Measurements from ENCODE around the gene C2orf42.
A peak's percentile ranks its signal among the peaks of the same experiment; 100 is the strongest.
"Not testable (repeated sequence)": the region's sequence is repeated elsewhere in the genome, so short reads cannot be mapped to it uniquely, and the experiment has no call there.

Gene C2orf42

DNA sequence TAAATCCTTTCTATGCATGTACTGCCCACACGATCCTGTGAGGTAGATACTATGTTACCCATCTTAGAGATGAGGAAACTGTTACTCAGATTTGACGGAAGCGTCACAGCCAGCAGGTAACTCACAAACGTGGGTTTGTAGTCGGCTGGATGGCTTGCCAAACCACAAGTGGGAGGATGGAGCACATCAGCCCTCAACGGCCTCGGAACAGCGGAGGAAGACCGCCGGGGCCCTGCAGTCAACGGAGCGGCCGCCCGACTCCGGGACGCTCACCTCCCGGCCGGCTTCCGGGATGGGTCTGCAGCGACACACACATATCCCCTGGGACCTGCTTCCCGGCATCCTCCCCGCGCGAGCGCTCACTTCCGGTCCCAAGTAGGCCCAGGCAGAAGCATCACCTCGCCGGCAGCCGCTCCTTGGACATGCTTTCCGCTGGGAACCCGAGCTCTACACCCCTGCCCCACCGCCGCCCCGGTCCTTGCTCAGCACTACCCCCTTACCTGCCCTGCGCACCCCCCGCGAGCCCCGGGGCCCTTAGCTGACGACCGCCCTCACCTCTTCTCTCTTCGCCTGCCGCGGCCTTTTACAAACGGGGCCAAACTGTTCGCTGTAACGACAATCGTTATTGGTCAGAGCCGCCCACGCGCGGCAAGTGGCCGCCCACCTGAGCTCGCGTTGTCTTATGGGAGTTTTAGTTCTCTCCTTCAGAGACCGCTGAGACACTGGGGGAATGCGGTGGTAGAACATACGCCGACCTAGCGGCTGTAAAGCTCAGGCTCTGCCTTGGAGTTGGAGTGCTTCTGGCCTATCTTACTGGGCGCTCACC lies at the start of gene C2orf42:
TSS of gene C2orf42 (minus strand) at position 602 of the 826 bp plus-strand sequence. CDS start 9,034 bp downstream, outside the sequence.
- DNase-seq (ENCODE audit: low spot score) = peak; percentile 96

DNA sequence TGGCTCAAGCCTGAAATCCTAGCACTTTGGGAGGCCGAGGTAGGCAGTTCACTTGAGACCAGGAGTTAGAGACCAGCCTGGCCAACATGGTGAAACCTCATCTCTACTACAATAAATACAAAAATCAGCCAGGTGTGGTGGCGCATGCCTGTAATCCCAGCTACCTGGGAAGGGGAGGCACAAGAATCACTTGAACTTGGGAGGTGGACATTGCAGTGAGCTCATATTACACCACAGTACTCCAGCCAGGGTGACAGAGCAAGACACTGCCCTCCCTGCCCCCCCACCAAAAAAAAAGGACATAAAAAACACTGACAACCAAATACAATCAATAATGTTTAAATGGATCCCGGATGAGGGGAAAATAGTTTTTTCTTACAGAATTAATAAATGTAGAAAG lies 49.8 kb upstream of the C2orf42 start:
- DNase-seq (ENCODE audit: low spot score) = no peak

DNA sequence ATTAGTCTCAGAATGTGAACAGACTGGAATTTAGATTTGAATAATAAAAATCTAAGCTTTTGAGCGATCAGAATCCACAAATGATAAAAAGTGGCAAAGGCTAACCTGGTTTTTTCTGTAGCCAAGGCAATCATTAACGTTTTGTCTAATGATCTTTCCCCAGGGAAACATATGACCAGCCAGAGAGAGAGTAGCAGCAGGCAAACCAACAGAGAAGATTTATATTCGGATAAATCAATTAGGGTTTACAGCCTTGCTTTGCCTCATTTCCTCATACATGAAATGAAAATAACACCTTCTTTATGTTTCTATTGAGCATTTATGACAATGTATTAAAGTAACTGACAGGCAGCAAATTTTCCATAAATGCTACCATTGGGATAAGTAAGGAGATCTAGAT lies 43.1 kb upstream of the C2orf42 start:
- DNase-seq (ENCODE audit: low spot score) = peak; percentile 13

GRCh38 chr2:70226781-70227180 lies 36.0 kb upstream of the C2orf42 start:
- DNase-seq (ENCODE audit: low spot score) = no peak

DNA sequence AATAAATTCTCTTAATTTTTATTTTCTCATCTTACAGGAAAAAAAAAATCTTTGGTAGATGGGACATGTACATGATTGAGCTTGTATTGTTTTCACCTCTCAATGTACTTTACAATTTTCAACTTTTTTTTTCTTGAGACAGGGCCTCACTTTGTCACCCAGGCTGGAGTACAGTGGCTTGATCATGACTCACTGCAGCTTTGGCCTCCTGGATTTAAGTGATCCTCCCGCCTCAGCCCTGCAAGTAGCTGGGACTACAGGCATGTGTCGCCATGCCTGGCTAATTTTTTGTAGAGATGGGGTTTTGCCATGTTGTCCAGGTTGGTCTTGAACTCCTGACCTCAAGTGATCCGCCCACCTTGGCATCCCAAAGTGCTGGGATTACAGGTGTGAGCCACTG lies 32.5 kb upstream of the C2orf42 start:
- not testable (repeated sequence) for DNase-seq (ENCODE audit: low spot score)

DNA sequence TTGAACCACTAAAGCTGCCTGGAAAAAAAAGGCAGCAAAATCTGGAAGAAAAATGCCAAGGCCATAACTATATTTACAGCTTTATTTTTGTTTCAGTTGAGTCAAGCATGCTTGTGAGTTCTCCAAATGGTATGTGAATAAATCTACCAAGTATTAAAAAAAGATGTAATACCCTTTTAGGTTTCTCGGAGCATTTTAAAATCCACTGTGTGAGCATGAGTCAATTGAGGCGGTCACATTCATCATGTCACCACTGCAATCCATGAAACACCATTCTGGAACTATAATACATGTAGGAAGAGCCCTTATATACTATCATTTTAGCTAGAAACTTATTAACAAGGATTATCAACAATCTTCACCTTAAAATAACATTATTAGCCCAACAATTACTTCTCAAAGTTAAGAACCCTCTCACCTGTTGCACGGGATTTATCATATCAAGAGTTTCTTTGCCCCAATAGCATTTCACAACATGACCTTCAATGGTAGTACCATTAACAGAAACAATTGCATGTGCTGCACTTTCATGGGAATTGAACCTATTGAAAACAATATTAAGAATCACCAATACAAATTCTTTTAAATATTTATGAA lies 24.2 kb upstream of the C2orf42 start:
- DNase-seq (ENCODE audit: low spot score) = no peak

GRCh38 chr2:70214365-70214764 lies 23.5 kb upstream of the C2orf42 start:
- no peak for DNase-seq (ENCODE audit: low spot score)

DNA sequence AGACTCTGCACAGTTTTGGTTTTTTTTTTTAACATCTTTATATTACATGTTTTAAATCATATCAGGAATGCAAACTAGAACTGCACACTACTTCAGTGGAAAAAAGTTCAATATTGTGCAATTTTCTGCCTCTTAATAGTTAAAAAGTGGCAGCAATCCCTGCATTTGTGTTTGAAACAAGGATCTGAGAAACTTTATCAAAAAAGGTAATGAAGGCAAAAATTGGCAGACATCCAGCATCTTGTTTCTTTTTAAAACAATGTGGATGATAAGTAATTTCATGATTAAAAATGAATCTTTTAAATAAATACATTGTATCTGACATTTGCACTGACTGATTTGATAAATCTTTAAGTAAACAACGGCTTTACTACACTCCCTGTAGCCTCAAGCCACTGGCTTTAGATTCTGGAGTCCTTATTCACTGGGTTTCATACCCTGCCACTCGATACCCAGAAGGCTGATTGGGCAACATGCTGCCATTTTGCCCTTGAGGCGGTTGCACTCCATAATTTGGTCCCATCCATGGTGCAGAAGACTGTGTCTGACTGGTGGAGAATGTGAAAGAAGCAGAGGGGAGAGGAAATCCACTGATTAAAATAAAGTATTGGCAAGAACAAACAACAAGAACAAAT lies 21.6 kb upstream of the C2orf42 start:
- DNase-seq (ENCODE audit: low spot score) = no peak

- no peak for DNase-seq (ENCODE audit: low spot score)
Observed at GRCh38 chr2:70211595-70211994, 20.8 kb upstream of the C2orf42 start.

GRCh38 chr2:70204452-70204851 lies 13.6 kb upstream of the C2orf42 start:
- no peak for DNase-seq (ENCODE audit: low spot score)

GRCh38 chr2:70203086-70203485 lies 12.3 kb upstream of the C2orf42 start:
- DNase-seq (ENCODE audit: low spot score) = no peak

GRCh38 chr2:70202236-70202806 lies 11.5 kb upstream of the C2orf42 start:
- no peak for DNase-seq (ENCODE audit: low spot score)

GRCh38 chr2:70201831-70202230 lies 11.0 kb upstream of the C2orf42 start:
- no peak for DNase-seq (ENCODE audit: low spot score)

DNA sequence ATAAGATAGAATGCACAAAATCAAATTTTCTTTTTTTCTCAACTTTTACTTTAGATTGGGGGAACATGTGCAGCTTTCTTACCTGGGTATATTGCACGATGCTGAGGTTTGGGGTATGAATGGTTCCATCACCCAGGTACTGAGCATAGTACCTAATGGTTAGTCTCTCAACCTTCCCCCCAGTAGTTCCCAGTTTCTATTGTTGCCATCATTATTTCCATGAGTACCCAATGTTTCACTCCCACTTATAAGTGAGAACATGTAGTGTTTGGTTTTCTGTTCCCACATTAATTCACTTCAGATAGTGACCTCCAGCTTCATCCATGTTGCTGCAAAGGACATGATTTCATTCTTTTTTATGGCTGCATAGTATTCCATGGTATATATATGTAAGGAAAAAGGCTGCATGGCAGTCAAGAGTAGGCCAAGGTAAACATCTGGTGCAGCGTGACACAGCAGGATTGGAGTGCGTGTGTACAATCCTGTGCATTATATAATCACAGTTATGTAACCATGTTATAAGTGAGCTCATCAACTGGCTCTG lies 10.5 kb upstream of the C2orf42 start:
- no peak for DNase-seq (ENCODE audit: low spot score)

- no peak for DNase-seq (ENCODE audit: low spot score)
Observed at GRCh38 chr2:70199320-70199864, 8.6 kb upstream of the C2orf42 start.

- no peak for DNase-seq (ENCODE audit: low spot score)
Observed at GRCh38 chr2:70192516-70192915, 1.7 kb upstream of the C2orf42 start.

GRCh38 chr2:70191244-70191735 lies 471 bp upstream of the C2orf42 start:
- DNase-seq (ENCODE audit: low spot score) = no peak

DNA sequence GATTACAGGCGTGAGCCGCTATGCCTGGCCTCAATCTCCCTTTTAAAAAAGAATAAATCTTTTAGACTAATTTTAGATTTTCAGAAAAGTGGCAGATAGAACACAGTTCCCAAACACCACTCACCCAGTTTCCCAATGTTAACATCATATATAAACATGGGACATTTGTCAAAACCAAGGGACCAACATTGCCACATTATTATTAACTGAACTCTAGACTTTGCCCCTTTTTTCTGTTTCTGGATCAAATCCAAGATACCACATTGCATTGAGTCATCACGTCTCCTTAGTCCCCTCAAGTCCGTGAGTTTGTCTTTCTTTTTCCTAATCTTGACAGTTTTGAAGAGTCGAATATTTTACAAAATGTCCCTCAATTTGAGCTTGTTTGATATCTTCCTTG lies 2.4 kb downstream of the C2orf42 start:
- DNase-seq (ENCODE audit: low spot score) = no peak

GRCh38 chr2:70187170-70187569 lies 3.6 kb downstream of the C2orf42 start:
- not testable (repeated sequence) for DNase-seq (ENCODE audit: low spot score)

GRCh38 chr2:70182689-70183088 lies 8.1 kb downstream of the C2orf42 start:
- DNase-seq (ENCODE audit: low spot score) = no peak

- DNase-seq (ENCODE audit: low spot score) = no peak
Observed at GRCh38 chr2:70181363-70181956, 9.4 kb downstream of the C2orf42 start.

GRCh38 chr2:70173520-70173919 lies 17.3 kb downstream of the C2orf42 start:
- DNase-seq (ENCODE audit: low spot score) = no peak
